GM23248 (cell line): ENCODE results near the gene UBE2H. TPM values are rescaled to one million over a fixed set of nuclear protein-coding genes. Genes with fewer than 3 reads are reported as not detected.

ENCODE experiments used
- DNase-seq: peaks from one replicate; pipeline ENCODE4 v3.0.0-alpha.2; 2015
- H2AFZ ChIP-seq: fragments of 200-600 bp; sonication (generic); 2 replicates; pipeline ENCODE4 v1.6.1; 2016; ENCODE audit warnings: antibody characterized with exemption
- H3F3A ChIP-seq: fragments of 200-600 bp; sonication (generic); 2 replicates; pipeline ENCODE4 v1.6.1; 2016; ENCODE audit warnings: mild to moderate bottlenecking, antibody characterized with exemption, mixed run types; ENCODE audit not compliant: insufficient read depth
- H3K27ac ChIP-seq: fragments of 200-600 bp; sonication (generic); 2 replicates; pipeline ENCODE4 v1.5.1; 2016; ENCODE audit warnings: mild to moderate bottlenecking
- H3K27me3 ChIP-seq: fragments of 200-600 bp; sonication (generic); replicated peaks from 2 replicates; pipeline ENCODE4 v1.6.1; 2016; ENCODE audit warnings: mild to moderate bottlenecking; ENCODE audit not compliant: insufficient read depth
- H3K36me3 ChIP-seq: fragments of 200-600 bp; sonication (generic); 2 replicates; pipeline ENCODE4 v1.6.1; 2016; ENCODE audit warnings: low read depth, mild to moderate bottlenecking
- H3K4me1 ChIP-seq: fragments of 200-600 bp; sonication (generic); 2 replicates; pipeline ENCODE4 v1.6.1; 2016; ENCODE audit warnings: mild to moderate bottlenecking; ENCODE audit not compliant: insufficient read depth
- H3K4me2 ChIP-seq: fragments of 200-600 bp; sonication (generic); one replicate; pipeline ENCODE4 v1.6.1; 2016; ENCODE audit warnings: mild to moderate bottlenecking; ENCODE audit not compliant: unreplicated experiment
- H3K4me3 ChIP-seq: fragments of 200-600 bp; sonication (generic); 2 replicates; pipeline ENCODE4 v1.5.1; 2016; ENCODE audit warnings: mild to moderate bottlenecking
- H3K79me2 ChIP-seq: fragments of 200-600 bp; sonication (generic); 2 replicates; pipeline ENCODE4 v1.6.1; 2016; ENCODE audit warnings: mild to moderate bottlenecking; ENCODE audit not compliant: insufficient read depth
- H3K9ac ChIP-seq: fragments of 200-600 bp; sonication (generic); 2 replicates; pipeline ENCODE4 v1.6.1; 2016; ENCODE audit warnings: mild to moderate bottlenecking
- H3K9me2 ChIP-seq: fragments of 200-600 bp; sonication (generic); 2 replicates; pipeline ENCODE4 v1.6.1; 2016; ENCODE audit warnings: mixed run types, mild to moderate bottlenecking, moderate library complexity; ENCODE audit not compliant: insufficient read depth
- H3K9me3 ChIP-seq: fragments of 200-600 bp; sonication (generic); one replicate; pipeline ENCODE4 v1.6.1; 2017; ENCODE audit warnings: low read depth
- H4K20me1 ChIP-seq: fragments of 200-600 bp; sonication (generic); 2 replicates; pipeline ENCODE4 v1.6.0; 2016; ENCODE audit not compliant: insufficient read depth
- EZH2 ChIP-seq: fragments of 200-600 bp; sonication (generic); IDR thresholded peaks from 2 replicates; pipeline ENCODE4 v1.6.1; 2018; ENCODE audit warnings: antibody characterized with exemption, mild to moderate bottlenecking; ENCODE audit not compliant: insufficient read depth, poor library complexity, severe bottlenecking
- EZH2phosphoT487 ChIP-seq: fragments of 200-600 bp; sonication (generic); IDR thresholded peaks from 2 replicates; pipeline ENCODE4 v1.6.1; 2018; ENCODE audit warnings: antibody characterized with exemption, moderate library complexity, mild to moderate bottlenecking, low read depth; ENCODE audit not compliant: insufficient read depth
- WGBS, 2 experiments: methylation state at CpG; one replicate each; pipeline ENCODE4 v1.1.6; 2015 to 2017; ENCODE audit warnings: low lambda C conversion rate in 2 of 2, low coverage in 1 of 2; ENCODE audit errors: missing lambda C conversion rate in 2 of 2; 5-methylcytosine and 5-hydroxymethylcytosine counted together
- in situ Hi-C: fragments of 300-500 bp; cut with MboI; formaldehyde crosslinking; loops from 2 replicates; pipeline ENCODE4 v1.15.0; 2020
- polyA plus RNA-seq: library from polyadenylated mRNA; unstranded; fragments of >200 nt; fragmentation: Nextera tagmentation; extraction: Ambion mirVana; gene quantifications from 2 replicates; pipeline ENCODE4 v1.2.1, GENCODE V29; 2016
- total RNA-seq: library from RNA; depleted of rRNA; stranded (reverse); fragments of >200 nt; shearing (Covaris generic); gene quantifications from 2 replicates; pipeline ENCODE4 v1.2.3, GENCODE V29; 2014

The UBE2H gene
- total and polyA plus RNA-seq, 2 experiments from 2014 or later, result 40.7 to 44.4 TPM

DNA sequence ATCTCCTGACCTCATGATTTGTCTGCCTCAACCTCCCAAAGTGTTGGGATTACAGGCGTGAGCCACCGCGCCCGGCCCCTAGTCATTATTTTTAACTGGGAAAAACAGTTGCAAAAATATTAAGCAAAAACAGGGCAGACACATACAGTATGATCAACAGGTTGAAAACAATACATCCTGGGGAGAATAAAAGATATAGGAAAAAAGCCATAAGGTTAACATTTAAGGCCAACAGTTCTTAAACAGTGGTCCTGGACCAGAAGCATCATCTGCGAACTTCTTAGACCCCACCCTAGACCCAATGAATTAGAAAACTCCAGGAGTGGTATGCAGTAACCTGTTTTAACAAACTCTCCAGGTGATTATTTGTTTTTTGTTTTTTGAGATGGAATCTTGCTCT is 6.5 kb downstream of the UBE2H start:
- peaks cover 93% of the 10 kb centered on the region for H3K79me2 ChIP-seq
- H3F3A ChIP-seq, result peaks cover 49% of the 10 kb centered on the region
- no peak overlapping the region for H3K9ac ChIP-seq
- H4K20me1 ChIP-seq, result peaks cover 3% of the 10 kb centered on the region; the same call in 1 of the 2 replicates
- 98% methylated on average over 5 of the region's 5 CpGs for WGBS, 2 experiments
- TF ChIP-seq EZH2, result no peak
- TF ChIP-seq EZH2phosphoT487, result no peak
- in situ Hi-C loops, result no loop called here
- H3K4me2 ChIP-seq, result no peak overlapping the region
- no peak overlapping the region for H2AFZ ChIP-seq
- H3K9me2 ChIP-seq, result no peaks in the 10 kb centered on the region
- no peaks in the 10 kb centered on the region for H3K27me3 ChIP-seq
- H3K9me3 ChIP-seq, result no peaks in the 10 kb centered on the region
- no peak overlapping the region for H3K4me3 ChIP-seq
- DNase-seq, result no peak
- H3K27ac ChIP-seq, result no peak overlapping the region
- H3K4me1 ChIP-seq, result peaks cover 38% of the 10 kb centered on the region
- H3K36me3 ChIP-seq, result peaks cover 5% of the 10 kb centered on the region; the same call in 1 of the 2 replicates

DNA sequence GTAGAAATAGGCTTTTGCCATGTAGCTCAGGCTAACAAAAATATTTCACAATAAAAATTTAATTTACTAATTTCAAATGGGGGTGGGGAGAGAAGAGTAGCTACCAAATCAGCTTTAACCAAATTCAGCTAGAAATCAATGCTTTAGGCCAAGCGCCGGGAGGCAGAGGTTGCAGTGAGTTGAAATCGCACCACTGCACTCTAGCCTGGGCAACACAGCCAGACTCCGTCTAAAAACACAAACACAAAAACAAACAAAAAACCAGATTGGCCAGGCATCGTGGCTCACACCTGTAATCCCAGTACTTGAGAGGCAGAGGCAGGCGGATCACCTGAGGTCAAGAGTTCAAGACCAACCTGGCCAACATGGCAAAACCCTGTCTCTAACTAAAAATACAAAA is 9.4 kb downstream of the UBE2H start:
- no peak overlapping the region for H3K4me3 ChIP-seq
- H3K27ac ChIP-seq, result no peak overlapping the region
- no peak for TF ChIP-seq EZH2phosphoT487
- no peak for TF ChIP-seq EZH2
- DNase-seq, result no peak
- no peak overlapping the region for H2AFZ ChIP-seq
- H3K4me2 ChIP-seq, result no peak overlapping the region
- WGBS, 2 experiments, result 90 to 94% methylated on average over 6 of the region's 6 CpGs
- H3K79me2 ChIP-seq, result peaks cover 100% of the 10 kb centered on the region
- H4K20me1 ChIP-seq, result peaks cover 10% of the 10 kb centered on the region; the same call in 1 of the 2 replicates
- H3K27me3 ChIP-seq, result no peaks in the 10 kb centered on the region
- H3K36me3 ChIP-seq, result peaks cover 10% of the 10 kb centered on the region; the same call in 1 of the 2 replicates
- H3K9me2 ChIP-seq, result no peaks in the 10 kb centered on the region
- H3K9me3 ChIP-seq, result no peaks in the 10 kb centered on the region
- in situ Hi-C loops, result no loop called here
- peaks cover 20% of the 10 kb centered on the region for H3F3A ChIP-seq
- no peak overlapping the region for H3K9ac ChIP-seq
- H3K4me1 ChIP-seq, result peaks cover 20% of the 10 kb centered on the region

DNA sequence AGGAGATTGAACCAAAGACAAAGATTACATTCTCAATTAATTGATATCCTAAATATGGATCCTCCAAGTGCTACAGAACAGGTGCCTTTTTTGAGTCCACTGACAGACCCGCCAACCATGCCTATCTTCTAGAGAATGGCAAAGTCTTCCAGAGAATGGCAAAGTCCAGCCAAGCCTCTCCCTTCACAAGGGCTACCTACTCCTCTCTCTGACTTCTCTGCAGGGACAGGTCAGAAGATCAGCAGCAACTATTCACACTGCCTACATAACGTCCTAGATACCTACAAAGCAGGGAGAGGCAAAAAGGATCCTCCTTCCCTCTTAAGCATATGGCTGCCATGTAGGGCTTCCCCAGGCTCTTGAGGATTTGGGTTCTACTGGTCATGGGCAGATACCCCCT is 12.4 kb downstream of the UBE2H start:
- no peak overlapping the region for H3K4me3 ChIP-seq
- H3K36me3 ChIP-seq, result peaks cover 10% of the 10 kb centered on the region; the same call in 1 of the 2 replicates
- in situ Hi-C loops, result no loop called here
- no peak overlapping the region for H3K27ac ChIP-seq
- peaks cover 100% of the 10 kb centered on the region for H3K79me2 ChIP-seq
- no peaks in the 10 kb centered on the region for H3K27me3 ChIP-seq
- 77 to 92% methylated on average over 2 of the region's 2 CpGs for WGBS, 2 experiments
- no peak for TF ChIP-seq EZH2phosphoT487
- no peak for TF ChIP-seq EZH2
- no peak overlapping the region for H3K4me2 ChIP-seq
- no peaks in the 10 kb centered on the region for H3K9me3 ChIP-seq
- no peaks in the 10 kb centered on the region for H3F3A ChIP-seq
- H4K20me1 ChIP-seq, result peaks cover 10% of the 10 kb centered on the region; the same call in 1 of the 2 replicates
- H2AFZ ChIP-seq, result no peak overlapping the region
- no peak overlapping the region for H3K9ac ChIP-seq
- no peaks in the 10 kb centered on the region for H3K4me1 ChIP-seq
- H3K9me2 ChIP-seq, result no peaks in the 10 kb centered on the region
- no peak for DNase-seq

DNA sequence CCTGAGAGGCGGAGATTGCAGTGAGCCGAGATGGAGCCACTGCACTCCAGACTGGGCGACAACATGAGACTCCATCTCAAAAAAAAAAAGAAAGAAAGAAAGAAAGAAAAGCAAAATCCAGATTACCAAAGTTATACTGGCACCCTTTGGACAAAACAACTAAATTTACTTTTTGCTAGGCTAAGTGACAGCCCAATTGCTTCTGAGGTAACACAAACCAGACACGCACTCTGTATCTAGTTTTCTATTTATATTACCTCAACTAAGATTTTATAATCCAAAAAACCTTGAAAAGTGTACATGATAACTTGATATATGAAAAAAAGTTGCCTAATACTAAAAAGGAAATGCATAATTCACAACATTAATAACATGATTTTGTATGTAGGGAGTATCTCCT is 12.9 kb downstream of the UBE2H start:
- no peaks in the 10 kb centered on the region for H3K4me1 ChIP-seq
- in situ Hi-C loops, result no loop called here
- no peak overlapping the region for H3K4me3 ChIP-seq
- no peak overlapping the region for H2AFZ ChIP-seq
- H3K9me2 ChIP-seq, result no peaks in the 10 kb centered on the region
- 96 to 99% methylated on average over 4 of the region's 4 CpGs for WGBS, 2 experiments
- H3K9ac ChIP-seq, result no peak overlapping the region
- H3K36me3 ChIP-seq, result peaks cover 10% of the 10 kb centered on the region; the same call in 1 of the 2 replicates
- H3K4me2 ChIP-seq, result no peak overlapping the region
- peaks cover 99% of the 10 kb centered on the region for H3K79me2 ChIP-seq
- no peaks in the 10 kb centered on the region for H3K27me3 ChIP-seq
- H3K27ac ChIP-seq, result no peak overlapping the region
- TF ChIP-seq EZH2 (no peak), EZH2phosphoT487 (no peak)
- no peak for DNase-seq
- H3F3A ChIP-seq, result no peaks in the 10 kb centered on the region
- H3K9me3 ChIP-seq, result no peaks in the 10 kb centered on the region
- peaks cover 10% of the 10 kb centered on the region; the same call in 1 of the 2 replicates for H4K20me1 ChIP-seq

DNA sequence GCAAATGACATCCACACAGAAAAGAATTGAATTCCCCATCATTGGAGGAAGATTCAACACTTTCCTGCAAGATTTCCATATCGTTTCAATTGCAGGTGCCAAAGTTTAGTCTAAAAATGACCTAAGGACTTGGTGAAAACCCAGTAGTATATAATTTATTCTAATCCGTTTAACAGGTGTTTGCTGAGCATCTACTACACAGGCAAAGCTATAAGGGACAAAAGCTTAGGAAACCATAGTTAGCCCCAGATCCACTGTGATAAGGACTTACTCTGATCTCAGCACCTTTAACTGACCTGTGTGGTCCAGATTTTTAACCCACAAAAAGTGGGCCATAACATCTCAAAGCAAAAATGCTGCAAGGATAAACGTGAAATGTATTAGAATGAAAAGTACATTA is 19.1 kb downstream of the UBE2H start:
- in situ Hi-C loops, result no loop called here
- H3K4me2 ChIP-seq, result no peak overlapping the region
- TF ChIP-seq EZH2phosphoT487 (no peak), EZH2 (no peak)
- no peaks in the 10 kb centered on the region for H3K9me2 ChIP-seq
- H3K9ac ChIP-seq, result no peak overlapping the region
- no peak overlapping the region for H3K4me3 ChIP-seq
- H3K9me3 ChIP-seq, result no peaks in the 10 kb centered on the region
- peaks cover 88% of the 10 kb centered on the region for H3K79me2 ChIP-seq
- no peak overlapping the region for H3K27ac ChIP-seq
- no peak for DNase-seq
- WGBS, 2 experiments, result 80 to 82% methylated on average over 3 of the region's 3 CpGs
- H3K27me3 ChIP-seq, result no peaks in the 10 kb centered on the region
- H2AFZ ChIP-seq, result no peak overlapping the region
- no peaks in the 10 kb centered on the region for H3K4me1 ChIP-seq
- no peaks in the 10 kb centered on the region for H3F3A ChIP-seq
- no peaks in the 10 kb centered on the region for H4K20me1 ChIP-seq
- H3K36me3 ChIP-seq, result peaks cover 7% of the 10 kb centered on the region
